Endothelial cell of umbilical vein (primary cell): ENCODE results near the gene MAG. TPM values are rescaled to one million over a fixed set of nuclear protein-coding genes. Genes with fewer than 3 reads are reported as not detected.

ENCODE experiments used
- BruUV-seq: library from RNA; stranded (reverse); fragments of 400-500 nt; replicated peaks from 2 replicates; lab custom pipeline; 2021; lab: Mats Ljungman, UMichigan
- CTCF ChIA-PET: fragments of 300-600, 350-600 bp; sonication (Branson Sonifier 250); formaldehyde crosslinking; loops from one replicate; lab custom pipeline; 2021; ENCODE audit warnings: antibody characterized with exemption, inconsistent platforms; lab: Charles Lee
- POLR2A ChIA-PET: fragments of 300-600, 350-600 bp; sonication (Branson Sonifier 250); formaldehyde crosslinking; loops from one replicate; lab custom pipeline; 2021; ENCODE audit warnings: antibody characterized with exemption, inconsistent platforms; lab: Charles Lee
- DNase-seq: peaks from one replicate; pipeline ENCODE4 v3.0.0-alpha.2; 2011; ENCODE audit warnings: low read depth, low spot score
- FAIRE-seq: peaks from 2 replicates; lab custom pipeline; 2011; peaks lifted over from hg19 to GRCh38; lab: Jason Lieb, UNC
- H2AFZ ChIP-seq: 2 replicates; pipeline ENCODE4 v1.6.0; 2012; ENCODE audit warnings: low read depth, low read length, control low read depth, inconsistent platforms
- H3K27ac ChIP-seq: 2 replicates; pipeline ENCODE4 v1.5.1; 2011; ENCODE audit warnings: low read depth, mild to moderate bottlenecking, control low read depth, low read length, moderate library complexity; ENCODE audit not compliant: insufficient read depth
- H3K27me3 ChIP-seq, 2 experiments: 2 replicates each; pipeline versions ENCODE4 v1.6.0 to v1.6.1; 2011; ENCODE audit warnings: low read length in 2 of 2, mixed read lengths in 1 of 2; ENCODE audit not compliant: control insufficient read depth in 2 of 2, insufficient read depth in 2 of 2
- H3K36me3 ChIP-seq, 2 experiments: 2 replicates in 1 of 2; 3 replicates in 1 of 2; pipeline ENCODE4 v1.5.1; 2011; ENCODE audit warnings: low read length in 2 of 2, mild to moderate bottlenecking in 1 of 2, moderate library complexity in 1 of 2; ENCODE audit not compliant: control insufficient read depth in 2 of 2, insufficient read depth in 2 of 2; ENCODE audit errors: extremely low read depth in 1 of 2
- H3K4me1 ChIP-seq: 3 replicates; pipeline ENCODE4 v1.5.1; 2011; ENCODE audit warnings: mild to moderate bottlenecking, low read length; ENCODE audit not compliant: control insufficient read depth, insufficient read depth; ENCODE audit errors: extremely low read depth
- H3K4me2 ChIP-seq: 2 replicates; pipeline ENCODE4 v1.6.1; 2011; ENCODE audit warnings: low read length, control low read depth, mixed read lengths; ENCODE audit not compliant: insufficient read depth
- H3K4me3 ChIP-seq, 3 experiments: fragments of 200-600 bp in 1 of 3; sonication (generic), shearing (Covaris generic) in 1 of 3; replicated peaks in 1 of 3; 2 replicates each; pipeline ENCODE4 v1.5.1; 2011 to 2016; ENCODE audit warnings: control low read depth in 3 of 3, low read length in 3 of 3, mild to moderate bottlenecking in 2 of 3, inconsistent platforms in 1 of 3, low read depth in 1 of 3, moderate library complexity in 1 of 3; ENCODE audit not compliant: insufficient read depth in 1 of 3
- H3K79me2 ChIP-seq: 2 replicates; pipeline ENCODE4 v1.6.0; 2012; ENCODE audit warnings: low read length, inconsistent platforms; ENCODE audit not compliant: control insufficient read depth, insufficient read depth
- H3K9ac ChIP-seq: replicated peaks from 2 replicates; pipeline ENCODE3; 2011; ENCODE audit warnings: low read length, control low read depth; ENCODE audit not compliant: insufficient read depth; ENCODE audit errors: extremely low read depth
- H3K9me1 ChIP-seq: replicated peaks from 3 replicates; pipeline ENCODE4 v1.6.0; 2011; ENCODE audit warnings: mild to moderate bottlenecking, low read length; ENCODE audit not compliant: control insufficient read depth, insufficient read depth; ENCODE audit errors: extremely low read depth
- H3K9me3 ChIP-seq: replicated peaks from 2 replicates; pipeline ENCODE4 v1.5.1; 2012; ENCODE audit warnings: low read length, inconsistent platforms; ENCODE audit not compliant: control insufficient read depth, insufficient read depth
- H4K20me1 ChIP-seq: replicated peaks from 2 replicates; pipeline ENCODE3; 2011; ENCODE audit warnings: mild to moderate bottlenecking, low read length; ENCODE audit not compliant: control insufficient read depth, insufficient read depth; ENCODE audit errors: extremely low read depth
- CTCF ChIP-seq, 2 donors: IDR thresholded peaks; 1 replicate in 1 of 2; 2 replicates in 1 of 2; pipeline ENCODE4 v1.5.1; 2011; ENCODE audit warnings: low read length in 2 of 2, mild to moderate bottlenecking in 2 of 2, moderate library complexity in 2 of 2, control low read depth in 1 of 2, inconsistent platforms in 1 of 2, low read depth in 1 of 2; ENCODE audit not compliant: insufficient read depth in 1 of 2; ENCODE audit errors: extremely low read depth in 1 of 2
- EZH2 ChIP-seq: IDR thresholded peaks from 2 replicates; pipeline ENCODE4 v1.6.1; 2012; ENCODE audit warnings: borderline replicate concordance, low read depth, mild to moderate bottlenecking, moderate library complexity, low read length, inconsistent platforms; ENCODE audit not compliant: severe bottlenecking
- FOS ChIP-seq: IDR thresholded peaks from 2 replicates; pipeline ENCODE4 v1.6.1; 2011; ENCODE audit warnings: mild to moderate bottlenecking, low read length, moderate library complexity, borderline replicate concordance; ENCODE audit not compliant: insufficient read depth
- GATA2 ChIP-seq: IDR thresholded peaks from 2 replicates; pipeline ENCODE4 v1.7.0; 2011; ENCODE audit warnings: low read depth, mild to moderate bottlenecking, moderate library complexity, mixed read lengths, low read length; ENCODE audit not compliant: insufficient read length, insufficient read depth
- JUN ChIP-seq: IDR thresholded peaks from 2 replicates; pipeline ENCODE4 v1.6.1; 2011; ENCODE audit warnings: borderline replicate concordance, low read depth; ENCODE audit not compliant: insufficient read length, insufficient read depth
- MAX ChIP-seq: IDR thresholded peaks from 2 replicates; pipeline ENCODE4 v1.6.1; 2011; ENCODE audit not compliant: insufficient read depth, insufficient read length
- MYC ChIP-seq: IDR thresholded peaks from one replicate; pipeline ENCODE4 v1.6.1; 2011; ENCODE audit warnings: mild to moderate bottlenecking, low read depth, low read length
- POLR2A ChIP-seq: IDR thresholded peaks from 2 replicates; pipeline ENCODE4 v1.6.1; 2012; ENCODE audit warnings: low read depth, mild to moderate bottlenecking, control low read depth, low read length
- POLR2AphosphoS5 ChIP-seq: IDR thresholded peaks from 2 replicates; pipeline ENCODE4 v1.6.1; 2012; ENCODE audit warnings: low read depth, mild to moderate bottlenecking, control low read depth, low read length, moderate library complexity; ENCODE audit not compliant: insufficient read depth
- dilution Hi-C: fragments of 300-500 bp; cut with MboI; formaldehyde crosslinking; loops from one replicate; pipeline ENCODE4 v1.15.0; 2019; ENCODE audit warnings: low sequenced_read_pairs; ENCODE audit not compliant: extremely low pct_ligation_motif_present
- intact Hi-C: fragments of 100-400 bp; cut with micrococcal nuclease; formaldehyde crosslinking; loops from one replicate; pipeline ENCODE4 v1.10.0; 2022
- polyA plus RNA-seq, 4 experiments: library from polyadenylated mRNA; depleted of rRNA in 3 of 4; stranded (reverse) in 3 of 4; unstranded in 1 of 4; fragments of >200 nt; gene quantifications; 2 replicates each; pipeline versions ENCODE4 v1.2.1 to v1.2.3, GENCODE V29; 2011 to 2012; ENCODE audit warnings: missing spikeins in 1 of 4
- total RNA-seq: library from RNA; stranded (reverse); gene quantifications from 2 replicates; pipeline ENCODE4 v1.2.3, GENCODE V29; 2021

The MAG gene
- total and polyA plus RNA-seq, 2 donors (not counting 3 experiments of a cell fraction or from before 2014, with no cell fraction given) = not detected

GRCh38 chr19:35347171-35347929, 55.4 kb downstream of the MAG start, which contains the start of gene FFAR1:
TSS of gene FFAR1 (plus strand) at chr19:35347902. CDS start at chr19:35351552, 3,650 bp downstream.
- Histone ChIP-seq H3K9me1 (no peaks in the 10 kb centered on the region), H3K36me3 (no peaks in the 10 kb centered on the region), H3K4me2 (no peak within 1 kb of the TSS), H3K27me3 (no peaks in the 10 kb centered on the region), H3K79me2 (no peaks in the 10 kb centered on the region), H3K9ac (no peak within 1 kb of the TSS), H3K4me3 (no peak within 1 kb of the TSS), H4K20me1 (no peaks in the 10 kb centered on the region), H2AFZ (no peak within 1 kb of the TSS), H3K9me3 (no peaks in the 10 kb centered on the region), H3K27ac (no peak within 1 kb of the TSS), H3K4me1 (no peaks in the 10 kb centered on the region)
- intact Hi-C loops = no loop called here
- dilution Hi-C loops = no loop called here
- no TSS peak for BruUV-seq
- no peak for FAIRE-seq
- ChIA-PET CTCF (interaction anchor here (0.8 kb wide), 1 partner anchor 148 kb away, joined by 3 read pairs; no protein-coding TSS in a partner anchor), POLR2A (no interaction called here)
- TF ChIP-seq GATA2 (no peak), MYC (no peak), JUN (no peak), EZH2 (no peak), POLR2AphosphoS5 (no peak), FOS (no peak), POLR2A (no peak), MAX (no peak), CTCF (IDR thresholded peaks at IDR 0.05; ENCODE audit: extremely low read depth in 1 of 2, insufficient read depth in 1 of 2, low read depth in 1 of 2, low read length in 2 of 2) (no peak)
- DNase-seq = no peak
